Right atrium auricular region (tissue), 2 donors: ENCODE data around the gene MKRN2OS. TPM values are rescaled to one million over a fixed set of nuclear protein-coding genes. Genes with fewer than 3 reads are reported as not detected.

Experiments
- DNase-seq: peaks from one replicate; pipeline ENCODE4 v3.0.0-alpha.2; 2019; ENCODE audit warnings: low spot score
- H3K27ac ChIP-seq, 2 donors: fragments of 200-600 bp; sonication (generic); 1 replicate in 1 of 2; 2 replicates in 1 of 2; pipeline ENCODE4 v1.5.1; 2016 to 2019
- H3K27me3 ChIP-seq, 2 donors: fragments of 200-600 bp; sonication (generic); one replicate each; pipeline versions ENCODE4 v1.5.1 to v1.6.0; 2017 to 2019
- H3K36me3 ChIP-seq: fragments of 200-600 bp; sonication (generic); one replicate; pipeline ENCODE4 v1.5.1; 2016
- H3K4me1 ChIP-seq, 2 donors: fragments of 200-600 bp; sonication (generic); one replicate each; pipeline versions ENCODE4 v1.5.1 to v1.6.0; 2017 to 2019
- H3K4me3 ChIP-seq, 2 donors: fragments of 200-600 bp; sonication (generic); 1 replicate in 1 of 2; 2 replicates in 1 of 2; pipeline ENCODE4 v1.5.1; 2017 to 2019; ENCODE audit warnings: mild to moderate bottlenecking in 1 of 2, moderate library complexity in 1 of 2
- H3K9me3 ChIP-seq, 2 donors: fragments of 200-600 bp; sonication (generic); one replicate each; pipeline ENCODE4 v1.5.1; 2019
- total RNA-seq, 2 donors: library from RNA; depleted of rRNA; stranded (reverse); fragments of >200 nt; gene quantifications; one replicate each; pipeline ENCODE4 v1.1.0, GENCODE V29; 2016
- TF ChIP-seq, protein P1 (sequence below), 2 donors: fragments of 200-600 bp; sonication (generic); IDR thresholded peaks; one replicate each; pipeline ENCODE4 v1.5.1; 2019; ENCODE audit warnings: antibody characterized with exemption in 2 of 2

MKRN2OS gene
- total RNA-seq, 2 donors from 2014 or later = not detected

DNA sequence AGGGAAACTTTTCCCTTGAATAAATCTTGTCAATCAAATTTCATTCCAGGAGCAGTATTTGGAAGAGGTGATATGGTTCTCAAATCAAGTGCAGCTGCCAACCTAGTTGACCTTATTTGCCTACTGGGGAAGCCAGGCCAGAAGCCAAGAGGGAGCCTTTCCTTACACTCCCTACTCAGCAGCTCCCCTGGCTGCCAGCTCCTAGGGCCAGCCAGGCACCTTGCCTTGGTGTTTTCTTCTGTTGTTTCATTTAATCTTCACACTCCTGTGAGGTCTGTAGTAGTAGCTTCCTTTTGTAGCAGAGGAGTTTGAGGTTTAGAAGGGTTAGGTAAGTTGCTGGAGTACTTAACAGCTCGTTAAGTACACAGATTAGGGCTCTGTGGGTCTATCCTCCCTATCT, 22.6 kb downstream of the MKRN2OS start:
- Histone ChIP-seq H3K27me3 (no peaks in the 10 kb centered on the region), H3K27ac (peak overlapping the region in 1 of 2 donors; percentile 12), H3K9me3 (no peaks in the 10 kb centered on the region), H3K36me3 (peaks cover 13% of the 10 kb centered on the region), H3K4me3 (no peak overlapping the region), H3K4me1 (peaks cover 0 to 10% of the 10 kb centered on the region in 2 donors)
- no peak for DNase-seq
- TF ChIP-seq, protein P1, sequence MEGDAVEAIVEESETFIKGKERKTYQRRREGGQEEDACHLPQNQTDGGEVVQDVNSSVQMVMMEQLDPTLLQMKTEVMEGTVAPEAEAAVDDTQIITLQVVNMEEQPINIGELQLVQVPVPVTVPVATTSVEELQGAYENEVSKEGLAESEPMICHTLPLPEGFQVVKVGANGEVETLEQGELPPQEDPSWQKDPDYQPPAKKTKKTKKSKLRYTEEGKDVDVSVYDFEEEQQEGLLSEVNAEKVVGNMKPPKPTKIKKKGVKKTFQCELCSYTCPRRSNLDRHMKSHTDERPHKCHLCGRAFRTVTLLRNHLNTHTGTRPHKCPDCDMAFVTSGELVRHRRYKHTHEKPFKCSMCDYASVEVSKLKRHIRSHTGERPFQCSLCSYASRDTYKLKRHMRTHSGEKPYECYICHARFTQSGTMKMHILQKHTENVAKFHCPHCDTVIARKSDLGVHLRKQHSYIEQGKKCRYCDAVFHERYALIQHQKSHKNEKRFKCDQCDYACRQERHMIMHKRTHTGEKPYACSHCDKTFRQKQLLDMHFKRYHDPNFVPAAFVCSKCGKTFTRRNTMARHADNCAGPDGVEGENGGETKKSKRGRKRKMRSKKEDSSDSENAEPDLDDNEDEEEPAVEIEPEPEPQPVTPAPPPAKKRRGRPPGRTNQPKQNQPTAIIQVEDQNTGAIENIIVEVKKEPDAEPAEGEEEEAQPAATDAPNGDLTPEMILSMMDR (IDR thresholded peaks at IDR 0.05) = peak in 1 of 2 donors; percentile 45

DNA sequence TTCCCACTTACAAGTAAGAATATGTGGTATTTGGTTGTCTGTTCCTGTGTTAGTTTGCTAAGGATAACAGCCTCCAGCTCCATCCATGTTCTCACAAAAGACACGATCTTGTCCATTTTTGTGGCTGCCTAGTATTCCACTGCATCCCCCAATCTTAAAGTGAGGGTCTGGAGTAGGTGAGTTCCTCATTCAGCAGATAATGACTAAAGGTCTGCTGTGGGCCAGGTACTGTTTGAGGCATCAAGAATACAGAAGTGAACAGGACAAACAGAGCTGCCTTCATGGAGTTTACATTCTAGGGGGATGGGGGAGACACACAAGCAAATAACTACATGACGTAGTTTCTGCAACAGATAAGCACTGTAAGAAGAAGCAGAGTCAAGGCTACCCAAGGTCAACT, 24.3 kb downstream of the MKRN2OS start:
- H3K36me3 ChIP-seq = peaks cover 1% of the 10 kb centered on the region
- H3K4me1 ChIP-seq = peaks cover 0 to 10% of the 10 kb centered on the region in 2 donors
- no peaks in the 10 kb centered on the region for H3K27me3 ChIP-seq
- TF ChIP-seq, protein P1 (IDR thresholded peaks at IDR 0.05) = no peak
- DNase-seq = no peak
- no peaks in the 10 kb centered on the region for H3K9me3 ChIP-seq
- H3K27ac ChIP-seq = no peak overlapping the region
- H3K4me3 ChIP-seq = no peak overlapping the region

DNA sequence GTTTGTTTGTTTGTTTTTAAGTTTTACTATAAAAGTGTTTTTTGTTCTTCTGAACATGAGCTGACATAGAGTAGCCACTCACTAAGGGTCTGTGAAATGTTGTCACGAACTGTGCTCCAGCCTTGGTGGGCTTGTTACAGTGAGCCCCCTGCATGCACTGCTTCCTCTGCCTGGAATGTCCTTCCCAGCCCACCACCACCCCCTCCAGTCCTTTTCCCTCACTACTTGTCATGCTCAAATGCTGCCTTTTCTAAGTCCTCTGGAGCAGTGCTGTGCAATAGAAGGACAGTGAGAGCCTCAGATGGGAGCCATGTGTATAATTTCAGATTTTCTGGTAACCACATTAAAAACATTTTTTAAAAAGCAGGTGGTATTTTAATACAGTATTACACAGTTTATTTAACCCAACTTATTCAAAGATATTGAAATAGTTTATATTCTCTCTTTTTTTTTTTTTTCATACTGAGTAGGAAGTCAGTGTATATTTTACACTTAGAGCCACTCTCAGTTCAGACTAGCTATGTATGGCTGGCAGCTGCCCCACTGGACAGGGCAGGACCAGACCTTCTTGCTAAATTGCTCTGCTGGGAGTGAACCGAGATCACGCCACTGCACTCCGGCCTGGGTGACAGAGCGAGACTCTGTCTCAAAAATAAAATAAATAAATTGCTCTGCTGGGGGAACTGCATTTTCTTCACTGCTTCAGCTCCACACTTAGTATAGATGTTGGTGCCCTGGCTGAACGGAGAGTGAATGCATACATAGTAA, 26.9 kb downstream of the MKRN2OS start:
- H3K27ac ChIP-seq = no peak overlapping the region
- peaks cover 0 to 30% of the 10 kb centered on the region in 2 donors for H3K4me1 ChIP-seq
- no peak overlapping the region for H3K4me3 ChIP-seq
- H3K36me3 ChIP-seq = no peaks in the 10 kb centered on the region
- no peak for DNase-seq
- TF ChIP-seq, protein P1 (IDR thresholded peaks at IDR 0.05) = no peak
- H3K27me3 ChIP-seq = no peaks in the 10 kb centered on the region
- no peaks in the 10 kb centered on the region for H3K9me3 ChIP-seq

DNA sequence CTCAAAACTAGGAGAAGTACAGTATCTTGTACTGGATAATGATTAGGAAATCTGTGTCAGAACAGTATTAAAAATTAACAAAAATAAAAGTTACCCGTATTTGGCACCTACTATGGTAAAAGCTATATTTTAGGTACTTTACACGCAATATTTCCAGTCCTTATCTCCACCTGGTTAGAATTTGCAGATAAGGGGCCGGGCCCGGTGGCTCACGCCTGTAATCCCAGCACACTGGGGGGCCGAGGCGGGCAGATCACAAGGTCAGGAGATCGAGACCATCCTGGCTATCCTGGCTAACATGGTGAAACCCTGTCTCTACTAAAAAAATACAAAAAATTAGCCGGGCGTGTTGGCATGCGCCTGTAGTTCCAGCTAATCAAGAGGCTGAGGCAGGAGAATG, 28.4 kb downstream of the MKRN2OS start:
- Histone ChIP-seq H3K4me1 (peaks cover 0 to 27% of the 10 kb centered on the region in 2 donors), H3K4me3 (no peak overlapping the region), H3K27me3 (no peaks in the 10 kb centered on the region), H3K27ac (no peak overlapping the region), H3K9me3 (no peaks in the 10 kb centered on the region), H3K36me3 (no peaks in the 10 kb centered on the region)
- TF ChIP-seq, protein P1 (IDR thresholded peaks at IDR 0.05) = no peak
- DNase-seq = no peak

DNA sequence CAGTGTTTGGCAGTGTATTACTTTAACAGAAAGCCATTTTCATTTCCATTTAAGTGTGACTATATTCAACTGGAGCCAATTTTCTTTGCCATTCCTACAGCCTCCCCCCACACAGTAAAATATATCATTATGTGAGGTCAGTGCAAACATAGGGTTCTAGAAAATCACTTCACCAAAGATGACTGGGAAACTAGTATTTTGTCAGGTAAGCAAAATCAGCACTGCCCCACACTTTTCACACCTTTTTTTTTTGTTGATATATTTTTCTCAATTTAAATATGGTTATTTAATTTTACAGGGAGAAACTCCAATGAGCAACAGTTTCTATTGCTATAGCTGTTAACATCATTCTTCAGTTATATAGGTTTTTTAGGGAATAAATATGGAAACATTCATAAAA, 29.7 kb downstream of the MKRN2OS start:
- peaks cover 0 to 27% of the 10 kb centered on the region in 2 donors for H3K4me1 ChIP-seq
- no peaks in the 10 kb centered on the region for H3K9me3 ChIP-seq
- H3K36me3 ChIP-seq = peaks cover under 1% of the 10 kb centered on the region
- DNase-seq = no peak
- no peak overlapping the region for H3K4me3 ChIP-seq
- no peaks in the 10 kb centered on the region for H3K27me3 ChIP-seq
- H3K27ac ChIP-seq = peak overlapping the region in 1 of 2 donors; percentile 83
- TF ChIP-seq, protein P1 (IDR thresholded peaks at IDR 0.05) = no peak
